ENCODE data around the gene MCCC2. TPM values are rescaled to one million over a fixed set of nuclear protein-coding genes. Genes with fewer than 3 reads are reported as not detected.

MCCC2 gene
- total and polyA plus RNA-seq, 10 of the 15 experiments (the other 5 are each of a cell fraction or from before 2014, with no cell fraction given) = 22.2 to 106 (median 77.7) TPM

DNA sequence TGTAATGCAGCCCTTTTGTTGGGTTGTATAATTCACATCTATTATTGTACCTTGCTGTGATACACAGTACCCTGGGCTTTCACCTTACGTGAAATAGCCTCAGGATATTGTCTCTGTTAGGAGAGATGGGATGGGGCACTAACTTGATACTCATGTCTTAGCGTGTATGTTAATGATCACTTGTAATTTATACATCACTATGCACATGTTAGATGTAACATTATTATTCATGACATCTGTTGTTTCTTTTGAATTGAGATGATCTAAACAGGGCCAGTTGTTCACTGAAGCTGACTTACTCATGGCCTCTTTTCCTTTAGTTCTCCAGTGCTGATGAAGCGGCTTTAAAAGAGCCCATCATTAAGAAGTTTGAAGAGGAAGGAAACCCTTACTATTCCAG lies 65.2 kb downstream of the MCCC2 start (continued):
- TF ChIP-seq NFIC (IDR thresholded peaks at IDR 0.05; ENCODE audit: low read depth, low read length) (no peak), TARDBP (IDR thresholded peaks at IDR 0.05; ENCODE audit: borderline replicate concordance) (no peak), TCF12 (IDR thresholded peaks at IDR 0.05; ENCODE audit: low read depth, low read length) (no peak), IKZF2 (IDR thresholded peaks at IDR 0.05) (no peak)

GRCh38 chr5:71652803-71653543 lies 65.8 kb downstream of the MCCC2 start:
- DNase-seq (ENCODE audit: low read depth, low spot score) = no peak
- Histone ChIP-seq H3K9me3 (replicated peaks; ENCODE audit: control insufficient read depth, insufficient read depth, low read length) (no peaks in the 10 kb centered on the region), H3K4me1 (ENCODE audit: control insufficient read depth, insufficient read depth, low read length) (no peaks in the 10 kb centered on the region), H3K27me3 (replicated peaks in 1 of 2; ENCODE audit: control insufficient read depth in 2 of 2, insufficient read depth in 2 of 2, low read length in 1 of 2) (no peaks in the 10 kb centered on the region), H3K79me2 (ENCODE audit: control insufficient read depth, insufficient read depth, low read length) (no peaks in the 10 kb centered on the region), H2AFZ (ENCODE audit: control insufficient read depth, low read depth, low read length) (no peak overlapping the region), H3K4me2 (ENCODE audit: control insufficient read depth, insufficient read depth) (no peak overlapping the region), H3K4me3 (no peak overlapping the region), H3K9ac (ENCODE audit: control insufficient read depth, insufficient read depth, low read length) (no peak overlapping the region), H3K36me3 (ENCODE audit: control insufficient read depth in 2 of 2, insufficient read depth in 2 of 2, low read length in 1 of 2) (peaks cover 4 to 22% of the 10 kb centered on the region in 2 experiments), H4K20me1 (ENCODE audit: control insufficient read depth, insufficient read depth) (no peaks in the 10 kb centered on the region), H3K27ac (ENCODE audit: control insufficient read depth, insufficient read depth) (no peak overlapping the region)
- in situ Hi-C loops (cut with MboI) = loop anchor here (25.0 kb wide), 1 partner anchor 109 kb away; no protein-coding TSS in a partner anchor
- ChIA-PET CTCF (interaction anchor here (1.1 kb wide), 1 partner anchor 51 kb away, joined by 3 read pairs; no protein-coding TSS in a partner anchor), POLR2A (no interaction called here), SMC1A (ENCODE audit: uncharacterized antibody, unreplicated experiment) (no interaction called here), RAD21 (ENCODE audit: unreplicated experiment) (no interaction called here)
- TF ChIP-seq FOS (IDR thresholded peaks at IDR 0.05; ENCODE audit: borderline replicate concordance, extremely low read depth, insufficient read length) = no peak
- TF ChIP-seq ZSCAN29 (IDR thresholded peaks at IDR 0.05) = no peak
- TF ChIP-seq KDM1A (IDR thresholded peaks at IDR 0.05; ENCODE audit: borderline replicate concordance) = no peak
- TF ChIP-seq PML (IDR thresholded peaks at IDR 0.05; ENCODE audit: low read length) = no peak
- TF ChIP-seq RFX5 (IDR thresholded peaks at IDR 0.05; ENCODE audit: low read depth, low read length) = no peak
- TF ChIP-seq ZBED1 (IDR thresholded peaks at IDR 0.05; ENCODE audit: borderline replicate concordance) = no peak
- no peak for TF ChIP-seq CHD2 (IDR thresholded peaks at IDR 0.05; ENCODE audit: borderline replicate concordance, low read depth, low read length)
- TF ChIP-seq MYC (IDR thresholded peaks at IDR 0.05; ENCODE audit: insufficient read depth, insufficient read length, insufficient replicate concordance, low read length, severe bottlenecking) = no peak
- TF ChIP-seq TCF3 (IDR thresholded peaks at IDR 0.05; ENCODE audit: borderline replicate concordance, insufficient read depth, low read depth, low read length) = no peak
- no peak for TF ChIP-seq NR2C2 (IDR thresholded peaks at IDR 0.05; ENCODE audit: borderline replicate concordance, control insufficient read depth, insufficient read length, low read depth)
- WGBS (ENCODE audit: insufficient coverage, insufficient replicate concordance, low lambda C conversion rate, missing lambda C conversion rate) = 87% methylated on average over 9 of the region's 9 CpGs
- no peak for FAIRE-seq
- ATAC-seq = no peak
- BruUV-seq (replicated peaks) = no TSS peak
- intact Hi-C loops (cut with micrococcal nuclease; ENCODE audit: unreplicated experiment) = no loop called here
